Sciatic nerve (tissue), 2 donors: ENCODE results near the gene RABGEF1. TPM values are rescaled to one million over a fixed set of nuclear protein-coding genes. Genes with fewer than 3 reads are reported as not detected.
"Not testable (repeated sequence)": the region's sequence is repeated elsewhere in the genome, so short reads cannot be mapped to it uniquely, and the experiment has no call there.

Source experiments
- ATAC-seq: fragments of 200-7000 bp; cut with Tn5 transposase; one replicate; pipeline ENCODE4 v1.9.1; 2020; ENCODE audit warnings: mild to moderate bottlenecking, moderate library complexity
- DNase-seq: peaks from one replicate; pipeline ENCODE4 v3.0.0-alpha.2; 2020; ENCODE audit warnings: low spot score
- intact Hi-C: fragments of 100-400 bp; cut with DNase I; formaldehyde crosslinking; loops from one replicate; pipeline ENCODE4 v1.14.2; 2022
- total RNA-seq: library from RNA; stranded (reverse); fragmentation: NEBNext Ultra II Directional; extraction: Animal tissue kit (Norgen Biotek cat#: 25700); gene quantifications from one replicate; pipeline ENCODE4 v1.2.1, GENCODE V29; 2021
- donor health status: DM: no; HTN: no; CAD: no.
- donor health status: DM: no; HTN: no; CAD: no.

Gene RABGEF1
- total RNA-seq, 1 donor from 2014 or later = 38.6 TPM

GRCh38 chr7:66732439-66732838 is 8.1 kb upstream of the RABGEF1 start:
- ATAC-seq = no peak
- DNase-seq = no peak
- intact Hi-C loops = no loop called here

GRCh38 chr7:66734006-66734405 is 6.5 kb upstream of the RABGEF1 start:
- intact Hi-C loops = no loop called here
- ATAC-seq = no peak

GRCh38 chr7:66735154-66735553 is 5.4 kb upstream of the RABGEF1 start:
- ATAC-seq = no peak
- intact Hi-C loops = no loop called here

More at GRCh38 chr7:66734006-66734405, 6.5 kb upstream of the RABGEF1 start:
- DNase-seq = no peak

GRCh38 chr7:66735850-66736249 is 4.7 kb upstream of the RABGEF1 start:
- intact Hi-C loops = no loop called here
- no peak for ATAC-seq
- no peak for DNase-seq

More at GRCh38 chr7:66735154-66735553, 5.4 kb upstream of the RABGEF1 start:
- no peak for DNase-seq

- DNase-seq = no peak
These were observed 3.6 kb upstream of the RABGEF1 start for GRCh38 chr7:66736892-66737291.

GRCh38 chr7:66737667-66738066 is 2.9 kb upstream of the RABGEF1 start:
- no peak for ATAC-seq
- no peak for DNase-seq
- intact Hi-C loops = no loop called here

More at GRCh38 chr7:66736892-66737291, 3.6 kb upstream of the RABGEF1 start:
- intact Hi-C loops = no loop called here
- no peak for ATAC-seq

GRCh38 chr7:66739477-66739876 is 1.1 kb upstream of the RABGEF1 start:
- intact Hi-C loops = no loop called here

GRCh38 chr7:66739953-66740301 is 606 bp upstream of the RABGEF1 start:
- intact Hi-C loops = no loop called here

More at GRCh38 chr7:66739477-66739876, 1.1 kb upstream of the RABGEF1 start:
- DNase-seq = no peak
- no peak for ATAC-seq

GRCh38 chr7:66740980-66741709 is 612 bp downstream of the RABGEF1 start:
- intact Hi-C loops = not testable (repeated sequence)
- peak; percentile 58 for ATAC-seq
- DNase-seq = peak; percentile 72

More at GRCh38 chr7:66739953-66740301, 606 bp upstream of the RABGEF1 start:
- DNase-seq (no peak), ATAC-seq (peak; percentile 2)

- ATAC-seq = no peak
These were observed 1.1 kb downstream of the RABGEF1 start for GRCh38 chr7:66741710-66742049.

GRCh38 chr7:66742298-66742697 is 1.8 kb downstream of the RABGEF1 start:
- DNase-seq, intact Hi-C loops, ATAC-seq: not testable (repeated sequence)

More at GRCh38 chr7:66741710-66742049, 1.1 kb downstream of the RABGEF1 start:
- DNase-seq = no peak
- intact Hi-C loops = no loop called here

GRCh38 chr7:66743920-66744319 is 3.4 kb downstream of the RABGEF1 start:
- ATAC-seq (no peak), DNase-seq (no peak)
- intact Hi-C loops = no loop called here

GRCh38 chr7:66747385-66747784 is 6.9 kb downstream of the RABGEF1 start:
- no peak for DNase-seq
- ATAC-seq = no peak

GRCh38 chr7:66747881-66748511 is 7.5 kb downstream of the RABGEF1 start:
- no peak for DNase-seq
- intact Hi-C loops = no loop called here
- ATAC-seq = no peak

More at GRCh38 chr7:66747385-66747784, 6.9 kb downstream of the RABGEF1 start:
- intact Hi-C loops = no loop called here

GRCh38 chr7:66748791-66749190 is 8.3 kb downstream of the RABGEF1 start:
- no peak for DNase-seq
- no peak for ATAC-seq
- intact Hi-C loops = no loop called here

GRCh38 chr7:66751945-66752344 is 11.4 kb downstream of the RABGEF1 start:
- no peak for ATAC-seq
- DNase-seq = no peak
- intact Hi-C loops = no loop called here

GRCh38 chr7:66754541-66754940 is 14.0 kb downstream of the RABGEF1 start:
- intact Hi-C loops = no loop called here
- no peak for DNase-seq
- no peak for ATAC-seq

- DNase-seq, intact Hi-C loops, ATAC-seq: not testable (repeated sequence)
These were observed 14.5 kb downstream of the RABGEF1 start for GRCh38 chr7:66755059-66755458.

GRCh38 chr7:66756227-66756626 is 15.7 kb downstream of the RABGEF1 start:
- ATAC-seq, intact Hi-C loops, DNase-seq: not testable (repeated sequence)

- ATAC-seq = no peak
- intact Hi-C loops = no loop called here
- DNase-seq = no peak
These were observed 16.4 kb downstream of the RABGEF1 start for GRCh38 chr7:66756889-66757288.
